Body of pancreas (tissue), 4 donors: ENCODE measurements around the gene GPR31.

Experiments
- CTCF ChIP-seq, 7 experiments: fragments of 450-650 bp in 4 of 7; fragments of 200-600 bp in 3 of 7; sonication (generic) in 3 of 7; IDR thresholded peaks; one replicate each; pipeline ENCODE4 v1.5.1; 2016 to 2019; ENCODE audit warnings: antibody characterized with exemption in 7 of 7
- POLR2A ChIP-seq, 3 donors: fragments of 450-650 bp; IDR thresholded peaks; one replicate each; pipeline ENCODE4 v1.6.1; 2016; ENCODE audit warnings: antibody characterized with exemption in 3 of 3, mild to moderate bottlenecking in 2 of 3

GRCh38 chr6:167154895-167155294, 2.9 kb downstream of the GPR31 start:
- TF ChIP-seq CTCF (IDR thresholded peaks at IDR 0.05), result no peak
- no peak for TF ChIP-seq POLR2A (IDR thresholded peaks at IDR 0.05)
